Uterus (tissue), 4 donors: Measurements from ENCODE around the gene ADAR. TPM values are rescaled to one million over a fixed set of nuclear protein-coding genes. Genes with fewer than 3 reads are reported as not detected.

Source experiments
- DNase-seq, 2 donors: peaks; one replicate each; pipeline ENCODE4 v3.0.0-alpha.2; 2019 to 2020
- H3K27ac ChIP-seq, 2 donors: fragments of 200-600 bp; sonication (generic); 1 replicate in 1 of 2; 2 replicates in 1 of 2; pipeline ENCODE4 v1.5.1; 2016 to 2018
- H3K27me3 ChIP-seq, 2 donors: fragments of 200-600 bp; sonication (generic); one replicate each; pipeline ENCODE4 v1.5.1; 2018 to 2019; ENCODE audit warnings: control low read depth in 1 of 2
- H3K36me3 ChIP-seq, 2 donors: fragments of 200-600 bp; sonication (generic); one replicate each; pipeline ENCODE4 v1.5.1; 2019; ENCODE audit warnings: control low read depth in 1 of 2
- H3K4me1 ChIP-seq, 2 donors: fragments of 200-600 bp; sonication (generic); one replicate each; pipeline ENCODE4 v1.5.1; 2018 to 2019; ENCODE audit warnings: control low read depth in 1 of 2
- H3K4me3 ChIP-seq, 2 donors: fragments of 200-600 bp; sonication (generic); 1 replicate in 1 of 2; 2 replicates in 1 of 2; pipeline ENCODE4 v1.5.1; 2018 to 2019; ENCODE audit warnings: mild to moderate bottlenecking in 1 of 2
- H3K9me3 ChIP-seq, 2 donors: fragments of 200-600 bp; sonication (generic); one replicate each; pipeline ENCODE4 v1.5.1; 2019; ENCODE audit warnings: control low read depth in 1 of 2
- CTCF ChIP-seq, 4 experiments: fragments of 200-600 bp in 2 of 4; fragments of 450-650 bp in 2 of 4; sonication (generic) in 2 of 4; IDR thresholded peaks; one replicate each; pipeline ENCODE4 v1.5.1; 2016 to 2019; ENCODE audit warnings: antibody characterized with exemption in 4 of 4, mild to moderate bottlenecking in 2 of 4, moderate library complexity in 1 of 4
- POLR2A ChIP-seq, 2 donors: fragments of 450-650 bp; IDR thresholded peaks; one replicate each; pipeline ENCODE4 v1.6.1; 2016; ENCODE audit warnings: antibody characterized with exemption in 2 of 2, mild to moderate bottlenecking in 1 of 2, moderate library complexity in 1 of 2
- intact Hi-C: fragments of 100-400 bp; cut with DNase I; formaldehyde crosslinking; loops from one replicate; pipeline ENCODE4 v1.15.1; 2023; ENCODE audit warnings: low total_unique reads
- total RNA-seq, 4 donors: library from RNA; depleted of rRNA in 3 of 4; stranded (reverse); fragments of >200 nt in 3 of 4; gene quantifications; one replicate each; pipeline versions ENCODE4 v1.1.0 to v1.2.4, GENCODE V29; 2014 to 2023
- donor health status: DM: yes; HTN: yes; CAD: no.

Gene ADAR
- total RNA-seq, 4 donors from 2014 or later, result 50.9 to 212 (median 101) TPM

- H3K27ac ChIP-seq, result peak overlapping the region; percentile 80 to 91
- no peak for TF ChIP-seq CTCF (IDR thresholded peaks at IDR 0.05)
- no peak for TF ChIP-seq POLR2A (IDR thresholded peaks at IDR 0.05)
- H3K36me3 ChIP-seq, result no peaks in the 10 kb centered on the region
- intact Hi-C loops, result no loop called here
- DNase-seq, result peak; percentile 87 to 90
- no peaks in the 10 kb centered on the region for H3K27me3 ChIP-seq
- H3K9me3 ChIP-seq, result peaks cover 0 to 4% of the 10 kb centered on the region in 2 donors
- H3K4me3 ChIP-seq, result peak overlapping the region; percentile 77 to 82
- peaks cover 0 to 3% of the 10 kb centered on the region in 2 donors for H3K4me1 ChIP-seq
Observed at GRCh38 chr1:154627257-154628120, 19.5 kb upstream of the ADAR start.

GRCh38 chr1:154626456-154627256, 18.7 kb upstream of the ADAR start:
- Histone ChIP-seq H3K36me3 (no peaks in the 10 kb centered on the region), H3K9me3 (peaks cover 0 to 4% of the 10 kb centered on the region in 2 donors), H3K27ac (peak overlapping the region; percentile 80 to 91), H3K4me3 (peak overlapping the region; percentile 77 to 82), H3K4me1 (peaks cover 0 to 3% of the 10 kb centered on the region in 2 donors), H3K27me3 (no peaks in the 10 kb centered on the region)
- DNase-seq, result no peak
- intact Hi-C loops, result no loop called here
- TF ChIP-seq POLR2A (IDR thresholded peaks at IDR 0.05) (no peak), CTCF (IDR thresholded peaks at IDR 0.05) (no peak)

GRCh38 chr1:154624746-154625643, 17.0 kb upstream of the ADAR start:
- H3K4me1 ChIP-seq, result peaks cover 0 to 3% of the 10 kb centered on the region in 2 donors
- intact Hi-C loops, result no loop called here
- H3K36me3 ChIP-seq, result no peaks in the 10 kb centered on the region
- DNase-seq, result no peak
- H3K9me3 ChIP-seq, result peaks cover 0 to 4% of the 10 kb centered on the region in 2 donors
- no peaks in the 10 kb centered on the region for H3K27me3 ChIP-seq
- H3K4me3 ChIP-seq, result no peak overlapping the region
- H3K27ac ChIP-seq, result no peak overlapping the region
- TF ChIP-seq POLR2A (IDR thresholded peaks at IDR 0.05) (no peak), CTCF (IDR thresholded peaks at IDR 0.05) (no peak)

- TF ChIP-seq CTCF (IDR thresholded peaks at IDR 0.05), result no peak
- TF ChIP-seq POLR2A (IDR thresholded peaks at IDR 0.05), result no peak
- H3K4me3 ChIP-seq, result no peak overlapping the region
Observed at GRCh38 chr1:154623358-154623757, 15.4 kb upstream of the ADAR start.

More at GRCh38 chr1:154623358-154623757, 15.4 kb upstream of the ADAR start:
- no peaks in the 10 kb centered on the region for H3K9me3 ChIP-seq
- H3K27ac ChIP-seq, result no peak overlapping the region
- intact Hi-C loops, result no loop called here
- peaks cover 0 to 2% of the 10 kb centered on the region in 2 donors for H3K4me1 ChIP-seq
- DNase-seq, result no peak
- H3K27me3 ChIP-seq, result no peaks in the 10 kb centered on the region
- no peaks in the 10 kb centered on the region for H3K36me3 ChIP-seq
